ENCODE results near the gene AHCYL1.
"Not testable (repeated sequence)": the region's sequence is repeated elsewhere in the genome, so short reads cannot be mapped to it uniquely, and the experiment has no call there.

AHCYL1 gene

DNA sequence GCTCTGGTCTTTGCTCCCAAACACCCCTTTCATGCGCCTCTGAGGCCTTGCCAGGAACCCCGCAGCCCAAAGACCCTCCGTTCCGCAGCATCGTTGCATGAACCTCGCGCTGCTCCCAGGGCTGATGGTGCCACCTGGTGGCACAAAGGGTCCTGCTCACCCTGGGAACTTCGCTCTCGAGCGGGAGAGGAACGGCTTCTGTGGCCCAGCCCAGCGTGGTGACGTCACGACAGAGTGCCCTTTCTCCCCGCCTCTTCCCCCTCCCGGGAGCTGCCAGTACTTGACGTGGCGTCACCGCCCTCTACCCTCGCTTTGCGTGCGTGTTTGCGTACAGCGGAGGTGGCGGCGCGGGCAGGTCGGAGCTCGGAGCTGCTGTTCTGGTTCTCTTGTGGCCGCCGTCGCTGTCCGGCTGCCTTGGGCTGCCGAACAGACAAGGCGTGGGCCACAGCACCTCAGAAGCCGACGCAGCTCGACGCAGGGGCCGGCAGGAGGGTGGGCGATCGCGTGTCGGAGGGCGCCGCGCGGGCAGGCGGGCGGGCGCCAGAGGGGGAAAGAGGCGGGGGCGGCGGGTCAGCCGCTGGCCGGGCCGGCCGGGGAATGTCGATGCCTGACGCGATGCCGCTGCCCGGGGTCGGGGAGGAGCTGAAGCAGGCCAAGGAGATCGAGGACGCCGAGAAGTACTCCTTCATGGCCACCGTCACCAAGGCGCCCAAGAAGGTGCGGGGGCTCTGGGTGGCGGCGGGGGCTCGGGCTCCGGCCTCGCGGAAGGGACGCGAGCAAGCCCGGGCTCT, at the start of gene AHCYL1:
AHCYL1 (plus strand) TSS at position 310 of the 791 bp plus-strand sequence; CDS start at position 598, 288 bp downstream.
- DNase-seq: peak; percentile 91

DNA sequence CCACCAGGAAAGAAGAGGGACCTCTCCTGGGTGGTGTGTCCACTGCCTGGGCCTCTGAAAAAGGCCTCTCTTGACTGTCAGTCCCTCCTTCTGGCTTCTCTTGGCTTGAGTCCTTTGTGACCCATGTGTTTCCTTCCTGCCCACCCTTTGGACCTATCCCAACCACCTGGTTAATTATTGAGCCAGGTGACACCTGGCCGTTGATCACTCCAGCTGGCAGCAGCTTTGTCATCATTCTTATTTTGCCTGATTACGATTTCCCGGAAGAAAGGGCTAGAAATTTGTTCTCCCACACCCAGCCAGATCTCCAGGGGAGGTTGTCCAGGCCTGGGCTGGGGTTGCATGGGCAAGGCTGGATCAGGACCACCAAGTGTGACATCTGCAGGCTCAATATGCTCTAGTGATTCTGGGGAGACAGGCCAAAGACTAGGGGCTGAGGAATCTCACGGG, 49.1 kb upstream of the AHCYL1 start:
- DNase-seq: no peak

DNA sequence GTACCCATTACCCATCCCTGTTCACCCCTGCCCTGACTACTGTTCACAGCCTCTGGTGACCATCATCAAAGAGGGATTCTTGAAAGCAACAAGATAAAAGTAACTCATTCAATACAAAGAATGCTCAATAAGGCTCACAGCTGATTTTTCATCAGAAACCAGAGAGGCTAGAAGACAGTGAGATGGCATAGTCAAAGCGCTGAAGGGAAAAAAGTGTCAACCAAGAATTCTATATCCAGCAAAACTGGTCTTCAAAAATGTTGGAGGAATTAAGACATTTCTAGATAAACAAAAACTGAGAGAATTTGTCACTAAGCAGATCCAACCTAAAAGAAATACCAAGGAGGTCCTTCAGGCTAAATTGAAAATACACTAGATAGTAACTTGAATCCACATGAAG, 46.8 kb upstream of the AHCYL1 start:
- no peak for DNase-seq

DNA sequence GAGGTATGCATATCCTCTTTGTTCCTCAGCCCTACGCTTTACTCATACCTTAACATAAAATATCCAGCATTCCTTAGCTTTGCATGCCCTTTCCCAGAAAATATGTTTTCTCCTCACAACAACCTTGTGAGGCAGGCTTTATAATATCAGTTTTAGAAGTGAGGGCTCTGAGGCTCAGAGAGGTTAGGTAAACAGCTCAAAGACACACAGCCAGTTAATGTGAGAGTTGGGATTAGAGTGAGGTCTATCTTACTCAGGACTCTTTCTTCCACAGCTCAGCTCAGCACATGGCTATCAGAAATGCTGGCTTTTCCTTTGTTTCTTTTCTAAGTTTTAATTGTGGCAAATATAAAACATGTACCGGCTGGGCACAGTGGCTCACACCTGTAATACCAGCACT, 46.0 kb upstream of the AHCYL1 start:
- no peak for DNase-seq

DNA sequence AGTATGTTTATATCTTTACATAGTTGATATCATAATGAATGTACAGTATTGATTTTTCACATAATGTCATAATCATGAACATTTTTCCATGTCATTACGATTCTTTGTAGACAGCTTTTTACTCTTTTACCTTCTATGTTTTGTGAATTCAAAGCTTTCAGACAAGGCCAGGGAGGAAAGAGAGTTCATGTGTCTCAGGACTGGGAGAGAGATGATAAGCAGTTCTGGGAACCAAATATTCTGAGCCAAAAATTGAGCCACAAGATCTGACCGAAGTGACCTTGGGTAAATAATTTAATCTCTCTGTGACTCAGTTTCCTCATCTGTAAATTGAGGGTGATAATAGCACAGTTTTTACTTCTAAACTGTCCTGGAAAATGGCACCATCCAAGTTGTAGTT, 42.1 kb upstream of the AHCYL1 start:
- no peak for DNase-seq

DNA sequence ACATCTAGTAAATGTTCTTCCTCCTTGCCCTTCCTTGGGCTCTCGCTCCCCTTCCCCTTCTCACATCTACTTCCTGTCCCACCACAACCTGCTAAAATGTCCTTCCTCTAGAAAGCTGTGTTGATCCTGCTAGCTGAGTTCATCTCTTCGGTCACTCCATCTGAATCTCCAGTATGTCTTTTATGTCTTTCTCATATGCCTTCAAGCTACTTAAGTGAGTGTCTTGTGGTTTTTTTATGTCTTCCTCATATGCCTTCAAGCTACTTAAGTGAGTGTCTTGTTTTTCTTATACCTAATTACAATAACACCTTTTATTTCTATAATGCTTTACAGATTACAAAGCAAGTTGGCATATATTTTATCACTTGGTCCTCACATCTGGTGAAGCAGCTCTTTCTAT, 40.0 kb upstream of the AHCYL1 start:
- no peak for DNase-seq

DNA sequence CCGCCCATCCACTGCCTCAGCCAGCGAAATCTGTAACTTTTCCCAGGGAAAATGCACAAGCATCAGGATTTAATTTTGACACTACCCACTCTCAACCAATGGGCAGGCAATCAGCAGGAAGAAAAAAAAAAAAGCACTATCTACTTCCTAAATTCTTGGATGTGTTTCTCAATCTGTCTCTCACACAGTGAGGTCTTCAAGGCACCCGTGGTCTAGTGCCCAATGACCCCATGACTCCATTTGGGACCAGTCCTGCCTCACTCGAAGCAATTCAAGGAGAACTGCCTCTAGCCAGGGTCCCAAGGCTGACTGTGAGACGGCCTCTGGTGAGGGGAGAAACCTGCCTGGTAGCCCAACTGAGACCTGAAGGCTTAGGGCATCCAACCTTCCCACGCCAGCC, 38.1 kb upstream of the AHCYL1 start:
- DNase-seq: no peak

DNA sequence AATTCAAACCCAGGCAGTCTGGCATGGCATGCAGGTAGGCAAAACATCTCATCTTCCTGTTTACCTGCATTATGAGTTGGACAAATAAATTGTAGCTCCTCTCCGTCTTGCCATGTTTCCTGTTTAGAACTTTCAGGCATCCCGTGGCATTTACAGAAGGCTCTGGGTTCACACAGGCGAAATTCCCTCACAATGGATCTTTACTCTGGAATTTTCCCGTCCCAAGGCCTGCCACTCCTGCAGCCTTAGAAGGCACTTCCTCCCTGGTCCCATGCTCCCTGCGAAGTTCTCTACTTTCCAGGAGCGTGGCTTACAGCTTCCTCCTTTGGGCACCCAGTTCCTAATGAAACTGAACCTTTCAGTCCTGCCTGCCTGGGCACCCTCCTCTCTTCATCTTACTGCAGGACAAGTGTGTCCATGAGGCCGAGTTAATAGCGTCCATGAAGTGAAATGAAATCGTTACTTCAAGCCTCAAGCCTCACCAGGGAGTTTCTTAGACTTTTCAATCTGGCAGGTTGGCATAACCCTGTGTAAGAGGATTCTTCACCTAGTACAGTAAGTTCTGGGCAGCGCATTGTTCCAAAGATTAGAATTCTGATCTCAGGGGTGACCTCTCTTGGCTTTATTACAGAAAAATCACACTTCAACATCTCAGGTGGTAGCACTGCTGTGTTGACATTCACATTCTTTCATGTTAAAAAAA, 36.8 kb upstream of the AHCYL1 start:
- DNase-seq: no peak

DNA sequence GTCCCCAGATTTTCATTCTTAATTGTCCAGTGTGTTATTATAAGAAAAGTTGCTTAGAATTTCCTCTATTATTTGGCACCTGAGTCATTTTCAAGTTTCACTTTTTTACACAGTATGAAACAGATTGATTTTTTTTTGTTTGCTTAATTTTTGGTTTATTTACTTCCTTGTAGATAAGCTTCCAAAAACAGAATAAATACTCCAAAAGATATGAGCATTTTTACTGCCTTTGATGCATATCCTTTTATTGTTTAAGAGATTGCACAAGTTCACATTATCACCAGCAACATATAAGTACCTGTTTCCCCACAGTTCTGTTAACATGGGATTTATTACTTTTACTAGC, 36.3 kb upstream of the AHCYL1 start:
- no peak for DNase-seq

DNA sequence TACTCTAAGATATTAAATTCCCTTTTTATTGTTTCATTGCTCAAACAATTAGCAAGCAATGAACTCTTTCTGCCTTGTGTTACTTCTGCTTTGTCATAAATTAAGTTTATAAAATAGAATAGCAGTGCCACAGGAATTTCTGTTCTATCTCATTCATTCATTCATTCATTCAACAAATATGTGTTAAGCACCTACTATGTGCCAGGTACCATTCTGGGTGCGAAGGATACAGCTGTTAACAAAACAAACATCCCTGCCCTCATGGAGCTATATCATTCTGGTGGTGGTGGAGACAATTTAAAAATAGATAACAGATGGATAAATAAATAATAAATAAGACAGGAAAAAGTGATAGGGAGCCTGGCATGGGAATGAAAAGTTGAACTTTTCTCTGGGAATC, 34.5 kb upstream of the AHCYL1 start:
- no peak for DNase-seq

DNA sequence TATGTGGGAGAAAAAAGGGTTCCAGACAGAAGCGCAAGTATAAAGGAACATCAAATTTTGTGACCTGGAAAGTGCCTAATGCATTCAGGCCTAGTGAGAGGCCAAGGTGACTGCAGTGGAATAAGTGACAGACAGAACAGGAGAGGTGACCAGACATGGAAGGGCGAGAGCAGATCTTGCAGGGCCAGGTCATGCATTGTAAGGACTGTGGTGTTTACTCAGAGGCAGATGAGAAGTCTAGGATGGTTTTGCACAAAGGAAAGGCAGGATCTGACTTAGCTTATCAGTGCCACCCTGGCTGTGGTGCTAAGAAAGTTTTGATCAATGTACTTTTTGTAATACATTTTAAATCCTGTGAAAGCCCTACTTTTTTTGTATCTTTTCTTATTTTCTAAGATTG, 34.1 kb upstream of the AHCYL1 start:
- no peak for DNase-seq

DNA sequence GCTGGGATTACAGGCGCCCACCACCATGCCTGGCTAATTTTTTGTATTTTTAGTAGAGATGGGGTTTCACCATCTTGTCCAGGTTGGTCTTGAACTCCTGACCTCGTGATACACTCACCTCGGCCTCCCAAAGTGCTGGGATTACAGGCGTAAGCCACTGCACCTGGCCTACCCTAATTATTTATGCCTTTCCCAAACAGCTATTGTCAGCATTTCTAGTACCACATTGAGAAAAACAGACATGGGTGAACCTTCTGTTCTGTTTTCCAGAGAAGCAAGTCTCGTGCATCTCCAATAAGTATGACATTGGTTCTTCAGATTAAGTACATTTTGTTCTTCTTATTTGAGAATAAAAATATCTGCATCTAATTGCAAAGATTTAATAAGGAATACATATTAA, 33.1 kb upstream of the AHCYL1 start:
- DNase-seq: not testable (repeated sequence)

DNA sequence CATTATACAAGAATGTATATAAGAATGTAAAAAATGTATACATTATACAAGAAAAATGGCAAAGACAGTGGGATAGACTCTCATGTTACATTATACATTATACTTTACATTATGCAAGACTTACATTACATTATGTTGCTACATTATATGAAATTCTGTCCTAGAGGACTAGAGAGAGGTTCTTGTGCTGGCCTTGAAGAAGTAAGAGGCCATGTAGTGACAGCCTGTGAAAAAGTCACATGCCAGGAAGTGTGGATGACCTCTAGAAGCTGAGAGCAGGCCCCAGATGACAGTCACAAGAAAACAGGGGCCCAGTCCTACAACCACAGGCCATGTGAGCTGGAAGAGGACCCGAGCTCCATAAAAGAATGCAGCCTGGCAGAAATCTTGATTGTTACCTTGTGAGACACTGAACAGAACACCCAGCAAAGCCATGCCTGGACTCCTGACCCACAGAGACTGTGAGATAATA, 30.5 kb upstream of the AHCYL1 start:
- DNase-seq: no peak

DNA sequence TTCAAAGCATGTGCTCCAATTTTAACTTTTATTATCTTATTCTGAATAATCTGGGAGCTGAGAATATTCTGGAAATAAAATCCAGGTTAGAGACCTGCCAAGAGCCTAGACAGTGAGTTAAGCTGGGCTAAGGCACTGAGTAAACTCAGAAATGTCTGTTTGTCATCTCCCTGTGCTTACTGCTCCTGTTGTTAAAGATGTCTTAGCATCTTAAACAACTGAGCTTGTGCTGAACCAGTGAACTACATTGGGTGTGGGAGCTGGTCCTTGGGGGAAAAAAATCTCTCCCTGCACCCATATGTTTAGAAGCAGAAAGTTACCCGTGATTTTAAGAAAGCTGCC, 25.0 kb upstream of the AHCYL1 start:
- DNase-seq: no peak

DNA sequence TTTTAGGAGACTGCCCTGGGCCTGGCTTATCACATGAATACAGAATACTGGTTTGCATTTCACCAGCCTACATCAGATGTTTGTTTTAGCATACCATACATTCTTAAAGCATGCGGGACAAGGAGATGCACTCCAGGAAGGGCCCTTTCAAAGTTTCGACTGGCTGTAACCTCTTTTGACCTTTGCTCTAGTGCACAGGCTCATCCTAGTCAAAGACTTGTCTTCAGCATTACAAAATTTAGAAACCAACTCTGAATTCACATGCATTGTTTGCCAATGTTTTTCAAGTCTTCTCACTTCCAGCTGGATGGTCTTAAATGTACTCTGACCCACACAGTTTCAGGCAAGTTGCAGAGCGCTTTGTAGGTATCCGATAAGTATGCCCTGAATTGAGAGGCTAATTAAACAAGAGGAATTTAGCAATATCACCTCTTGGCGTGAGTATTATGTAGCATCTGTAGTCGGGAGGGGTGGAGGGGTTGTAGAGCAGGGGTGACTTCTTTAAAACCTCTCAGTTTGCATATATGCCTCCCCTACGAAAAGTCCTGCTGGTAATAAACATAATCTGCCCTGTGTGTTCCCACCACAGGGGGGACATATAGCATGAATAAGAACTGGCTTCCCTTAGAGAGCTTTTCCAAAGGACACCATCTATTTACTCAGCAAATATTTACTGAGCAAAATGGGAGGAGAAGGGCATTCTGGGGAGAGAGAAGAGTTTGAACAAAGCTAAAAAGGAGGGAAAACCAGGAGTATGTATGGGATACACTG, 24.4 kb upstream of the AHCYL1 start:
- peak; percentile 92 for DNase-seq

DNA sequence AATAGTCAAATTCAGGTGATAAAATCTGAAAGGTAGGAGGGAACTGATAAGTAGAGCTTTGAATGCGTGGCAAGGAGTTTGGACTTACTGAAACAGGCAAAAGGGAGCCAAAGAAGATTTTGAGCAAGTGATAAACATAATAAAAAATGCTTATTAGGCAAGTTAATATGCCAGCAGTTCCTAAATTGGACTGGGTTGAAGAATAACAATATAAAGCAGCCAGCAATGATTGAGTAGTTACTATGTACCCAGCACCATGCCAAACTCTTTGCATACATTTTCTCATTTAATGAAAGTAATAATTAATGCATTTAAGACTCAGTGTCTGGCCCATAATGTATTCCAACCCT, 23.8 kb upstream of the AHCYL1 start:
- no peak for DNase-seq

DNA sequence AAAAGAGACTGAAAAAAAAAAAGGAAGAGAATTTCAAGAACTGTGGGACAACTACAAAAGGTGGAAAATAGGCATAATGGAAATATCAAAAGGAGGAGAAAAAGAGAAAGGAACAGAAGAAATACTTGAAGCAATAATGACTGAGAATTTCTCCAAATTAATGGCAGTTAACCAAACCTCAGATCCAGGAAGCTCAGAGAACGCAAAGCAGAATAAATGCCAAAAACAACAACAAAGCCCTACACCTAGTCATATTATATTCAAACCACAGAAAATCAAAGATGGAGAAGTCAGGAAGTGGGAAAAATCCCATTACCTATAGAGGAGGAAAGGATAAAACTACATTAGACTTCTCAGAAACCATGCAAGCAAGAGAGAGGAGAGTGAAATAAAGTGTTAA, 20.7 kb upstream of the AHCYL1 start:
- no peak for DNase-seq

DNA sequence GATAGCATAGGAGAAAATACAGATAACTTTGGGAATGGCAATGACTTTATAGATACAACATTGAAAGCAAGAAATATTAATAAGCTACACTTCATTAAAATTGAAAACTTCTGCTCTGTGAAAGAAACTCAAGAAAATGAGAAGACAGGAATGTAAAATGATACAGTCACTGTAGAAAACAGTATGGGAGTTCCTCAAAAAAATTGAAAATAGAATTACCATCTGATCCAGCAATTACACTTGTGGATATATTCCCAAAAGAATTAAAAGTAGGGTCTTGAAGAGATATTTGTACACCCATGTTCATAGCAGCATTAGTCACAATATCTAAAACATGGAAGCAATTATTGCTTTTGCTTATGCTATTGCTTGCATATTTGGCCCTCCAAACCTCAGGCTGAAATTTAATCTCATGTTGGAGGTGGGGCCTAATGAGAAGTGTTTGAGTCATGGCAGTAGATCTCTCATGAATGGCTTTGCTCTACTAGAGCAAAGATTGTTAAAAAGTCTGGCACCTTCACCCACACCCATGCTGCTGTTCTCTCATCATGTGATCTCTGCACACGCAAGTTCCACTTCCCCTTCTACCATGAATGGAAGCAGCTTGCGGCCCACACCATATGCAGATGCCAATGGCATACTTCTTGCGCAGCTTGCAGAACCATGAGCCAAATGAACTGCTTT, 15.3 kb upstream of the AHCYL1 start:
- no peak for DNase-seq

DNA sequence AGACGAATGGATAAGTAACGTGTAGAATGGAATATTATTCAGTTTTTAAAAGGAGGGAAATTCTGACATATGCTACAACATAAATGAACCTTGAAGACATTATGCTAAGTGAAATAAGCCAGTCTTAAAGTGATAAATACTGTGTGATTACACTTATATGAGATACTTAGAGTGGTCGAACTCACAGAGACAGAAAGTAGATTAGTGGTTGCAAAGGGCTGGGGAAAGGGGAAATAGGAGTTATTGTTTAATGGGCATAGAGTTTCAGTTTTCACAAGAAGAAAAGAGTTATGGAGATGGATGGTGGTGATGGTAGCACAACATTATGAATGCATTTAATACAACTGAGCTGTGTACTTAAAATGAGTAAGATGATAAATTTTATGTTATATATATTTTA, 14.7 kb upstream of the AHCYL1 start:
- DNase-seq: no peak

DNA sequence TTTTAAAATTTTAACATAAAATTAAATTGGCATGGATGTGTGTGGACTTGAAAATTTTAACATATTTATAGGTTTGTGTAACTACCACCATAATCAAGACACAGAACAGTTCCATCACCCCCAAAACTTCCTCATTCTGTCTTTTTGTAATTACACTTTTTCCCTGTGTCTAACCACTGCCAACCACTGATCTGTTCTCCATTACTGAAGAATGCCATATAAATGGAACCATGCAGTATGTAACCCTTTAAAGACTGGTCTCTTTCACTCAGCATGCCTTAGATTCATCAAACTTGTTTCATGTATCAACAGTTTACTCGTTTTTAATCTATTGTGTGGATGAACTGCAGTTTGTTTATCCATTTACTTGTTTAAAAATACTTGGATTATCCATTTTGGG, 13.0 kb upstream of the AHCYL1 start:
- DNase-seq: no peak

DNA sequence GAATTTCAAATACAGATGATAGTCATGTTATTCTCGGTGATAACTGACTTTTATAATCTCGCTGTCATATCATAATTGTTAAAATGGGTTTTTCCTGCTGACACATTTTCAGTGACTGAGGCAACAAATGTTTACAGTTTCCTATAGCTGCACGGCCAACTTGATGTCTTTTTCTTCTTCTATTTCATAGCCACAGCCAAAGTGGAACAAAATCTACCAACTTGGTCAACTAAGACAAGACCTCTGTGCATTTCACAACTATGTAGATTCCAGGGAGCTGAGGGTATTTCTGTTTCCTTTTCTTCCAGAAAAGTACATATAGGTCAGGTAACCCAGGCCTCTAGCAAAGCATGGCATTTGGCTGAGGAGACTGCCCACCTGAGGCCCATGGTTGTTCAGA, 10.4 kb upstream of the AHCYL1 start:
- no peak for DNase-seq

DNA sequence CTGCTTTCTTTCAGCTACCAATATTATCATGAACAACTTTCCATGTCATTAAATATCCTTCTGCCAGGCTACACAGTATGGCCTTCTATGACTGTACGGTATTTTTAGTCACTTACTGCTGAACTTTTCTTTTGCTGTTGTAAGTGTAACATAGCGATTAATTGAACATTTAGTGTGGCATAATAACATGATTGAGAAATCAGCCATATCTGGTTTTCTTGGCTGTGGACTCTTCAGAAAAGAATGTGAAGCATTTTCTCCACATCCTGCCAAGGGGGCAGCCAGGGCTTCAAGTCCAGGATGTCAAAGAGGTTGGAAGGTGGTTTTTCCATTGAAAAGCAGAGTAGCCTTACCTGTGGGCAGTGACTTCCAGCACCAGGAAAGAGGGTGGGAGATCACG, 8.8 kb upstream of the AHCYL1 start:
- no peak for DNase-seq

DNA sequence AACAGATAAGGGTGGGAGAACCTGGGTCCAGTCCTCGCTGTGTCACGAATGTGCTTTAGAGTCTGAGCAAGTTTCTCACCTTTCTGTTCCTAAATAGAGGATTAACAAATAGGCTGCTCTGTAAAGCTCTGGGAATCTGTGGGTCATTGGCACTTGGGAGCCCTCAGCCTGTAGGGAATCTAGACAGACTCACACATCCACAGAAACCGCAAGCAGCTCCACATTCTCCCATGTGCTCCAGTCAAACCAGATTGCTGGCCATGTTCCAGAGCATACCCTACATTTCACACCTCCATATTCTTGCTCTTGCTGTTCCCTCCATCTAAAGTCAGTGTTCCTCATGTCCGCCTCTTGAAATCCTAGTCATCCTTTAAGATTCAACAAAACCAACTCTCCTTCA, 7.8 kb upstream of the AHCYL1 start:
- DNase-seq: no peak
